ENCODE measurements around the gene AURKB. TPM values are rescaled to one million over a fixed set of nuclear protein-coding genes. Genes with fewer than 3 reads are reported as not detected.

AURKB gene
- total RNA-seq, result 10 to 100 TPM in 2 of 5 donors, 1 to 10 TPM in 3; 1.0 to 66.0 (median 2.3) TPM
- polyA plus RNA-seq, result 10 to 100 TPM in 2 of 3 donors, 1 to 10 TPM in 1; 8.2 to 24.9 (median 10.7) TPM
- long read RNA-seq, donor 1, partial matches to known transcripts, result 0 of 3 reads
- long read RNA-seq, donor 1, other reads (novel, unspliced or antisense), result 0 of 3 reads
- long read RNA-seq, donor 2, result 0 reads
- long read RNA-seq, donor 3, transcript AURKB-214 (9 exons, 1,227 nt), result major isoform, 5 of 5 reads
- long read RNA-seq, donor 3, partial matches to known transcripts, result 0 of 5 reads
- long read RNA-seq, donor 3, other reads (novel, unspliced or antisense), result 0 of 5 reads
- long read RNA-seq, donor 4, result 0 reads
- long read RNA-seq, donor 5, transcript AURKB-214 (9 exons, 1,227 nt), result major isoform, 6 of 8 reads
- long read RNA-seq, donor 5, partial matches to known transcripts, result 0 of 8 reads
- long read RNA-seq, donor 5, other reads (novel, unspliced or antisense), result 0 of 8 reads
- long read RNA-seq, donor 6, partial matches to known transcripts, result 0 of 5 reads
- long read RNA-seq, donor 6, other reads (novel, unspliced or antisense), result 0 of 5 reads
- long read RNA-seq, donor 7, partial matches to known transcripts, result 0 of 2 reads
- long read RNA-seq, donor 7, other reads (novel, unspliced or antisense), result 0 of 2 reads
- long read RNA-seq, donor 8, partial matches to known transcripts, result 0 of 2 reads
- long read RNA-seq, donor 8, other reads (novel, unspliced or antisense), result 0 of 2 reads
- long read RNA-seq, donor 9, partial matches to known transcripts, result 0 of 4 reads
- long read RNA-seq, donor 9, other reads (novel, unspliced or antisense), result 0 of 4 reads
- long read RNA-seq, donor 10, partial matches to known transcripts, result 0 of 2 reads
- long read RNA-seq, donor 10, other reads (novel, unspliced or antisense), result 0 of 2 reads

- intact Hi-C loops (cut with DNase I; ENCODE audit: low total_unique reads), result no loop called here
- no peak for TF ChIP-seq CTCF (IDR thresholded peaks at IDR 0.05)
- TF ChIP-seq POLR2AphosphoS5 (IDR thresholded peaks at IDR 0.05), result peak in 1 of 3 donors; percentile 10
- Histone ChIP-seq H3K4me3 (peak within 1 kb of the TSS; percentile 49 to 71 (median 57)), H3K4me1 (peaks cover 7 to 28% (median 14%) of the 10 kb centered on the region in 4 donors), H3K27me3 (no peaks in the 10 kb centered on the region), H3K36me3 (no peaks in the 10 kb centered on the region), H3K9me3 (no peaks in the 10 kb centered on the region), H3K27ac (peak within 1 kb of the TSS; percentile 76 to 88 (median 86))
- DNase-seq, result peak; percentile 95 to 98
- WGBS, 5 donors, result 1 to 2% (median 2%) methylated on average over 43 to 46 of the region's 46 CpGs
Observed at GRCh38 chr17:8209907-8210760, at the start of gene AURKB. Gene AURKB, minus strand, starts transcription at chr17:8210575. Its CDS starts 351 bp downstream, at chr17:8210224.

- WGBS, 5 donors, result 94 to 97% (median 96%) methylated on average over 7 to 8 of the region's 8 CpGs
- Histone ChIP-seq H3K27ac (no peak overlapping the region), H3K36me3 (peaks cover 25 to 91% (median 90%) of the 10 kb centered on the region in 4 donors), H3K4me1 (no peaks in the 10 kb centered on the region), H3K9me3 (no peaks in the 10 kb centered on the region), H3K27me3 (no peaks in the 10 kb centered on the region), H3K4me3 (no peak overlapping the region)
- TF ChIP-seq CTCF (IDR thresholded peaks at IDR 0.05), result no peak
- intact Hi-C loops (cut with DNase I; ENCODE audit: low total_unique reads), result no loop called here
- no peak for DNase-seq
Observed at GRCh38 chr17:8257801-8258200, 47.4 kb upstream of the AURKB start.

GRCh38 chr17:8256691-8257090 is 46.3 kb upstream of the AURKB start:
- H3K27me3 ChIP-seq, result no peaks in the 10 kb centered on the region
- WGBS, 5 donors, result 94 to 99% (median 99%) methylated on average over 6 of the region's 6 CpGs
- no peaks in the 10 kb centered on the region for H3K9me3 ChIP-seq
- intact Hi-C loops (cut with DNase I; ENCODE audit: low total_unique reads), result no loop called here
- TF ChIP-seq POLR2A (IDR thresholded peaks at IDR 0.05), result no peak
- TF ChIP-seq CTCF (IDR thresholded peaks at IDR 0.05), result no peak
- no peak for TF ChIP-seq EP300 (IDR thresholded peaks at IDR 0.05)
- TF ChIP-seq POLR2AphosphoS5 (IDR thresholded peaks at IDR 0.05), result no peak
- H3K4me1 ChIP-seq, result no peaks in the 10 kb centered on the region
- peaks cover 24 to 82% (median 79%) of the 10 kb centered on the region in 4 donors for H3K36me3 ChIP-seq
- no peak overlapping the region for H3K4me3 ChIP-seq
- no peak overlapping the region for H3K27ac ChIP-seq
- no peak for DNase-seq

- Histone ChIP-seq H3K9me3 (no peaks in the 10 kb centered on the region), H3K27ac (no peak overlapping the region), H3K27me3 (no peaks in the 10 kb centered on the region), H3K4me1 (no peaks in the 10 kb centered on the region), H3K4me3 (no peak overlapping the region), H3K36me3 (peaks cover 22 to 78% (median 75%) of the 10 kb centered on the region in 4 donors)
- WGBS, 5 donors, result 91 to 98% (median 94%) methylated on average over 10 of the region's 10 CpGs
- intact Hi-C loops (cut with DNase I; ENCODE audit: low total_unique reads), result no loop called here
- TF ChIP-seq EP300 (IDR thresholded peaks at IDR 0.05) (no peak), POLR2A (IDR thresholded peaks at IDR 0.05) (no peak), POLR2AphosphoS5 (IDR thresholded peaks at IDR 0.05) (no peak), CTCF (IDR thresholded peaks at IDR 0.05) (no peak)
- DNase-seq, result no peak
Observed at GRCh38 chr17:8256291-8256690, 45.9 kb upstream of the AURKB start.
